ENCODE measurements around the gene ZNF778.

- no peak for TF ChIP-seq EZH2 (IDR thresholded peaks at IDR 0.05)
- TF ChIP-seq POLR2AphosphoS5 (IDR thresholded peaks at IDR 0.05; ENCODE audit: borderline replicate concordance, low read depth, low read length): no peak
Observed at GRCh38 chr16:89237733-89238132, 20.2 kb downstream of the ZNF778 start.
